ENCODE measurements around the gene BPI. TPM values are rescaled to one million over a fixed set of nuclear protein-coding genes. Genes with fewer than 3 reads are reported as not detected.
"Not testable (repeated sequence)": the region's sequence is repeated elsewhere in the genome, so short reads cannot be mapped to it uniquely, and the experiment has no call there.

BPI gene
- total and polyA plus RNA-seq, 2 experiments from 2014 or later = 0.10 TPM; not detected in 1

DNA sequence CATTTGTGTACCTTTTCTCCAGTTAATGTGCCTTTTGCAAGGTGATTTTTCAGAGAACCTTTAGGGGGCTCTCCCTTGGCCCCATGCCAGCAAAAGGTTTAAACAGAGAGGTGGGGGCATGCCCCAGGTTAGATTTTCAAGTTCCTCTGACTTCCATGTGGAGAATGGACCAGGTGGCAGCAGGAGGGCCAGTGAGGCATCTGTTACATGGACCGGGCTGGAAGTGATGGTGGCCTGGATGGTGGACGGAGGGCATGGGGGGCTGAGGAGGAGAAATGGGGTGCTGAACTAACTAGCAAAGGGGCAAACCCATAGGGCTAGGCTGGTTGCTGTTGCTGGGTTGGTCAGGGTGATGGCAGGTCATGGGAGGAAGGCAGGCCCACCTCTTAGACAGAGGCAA is 20.7 kb upstream of the BPI start:
- Histone ChIP-seq H3F3A (ENCODE audit: insufficient read depth) (peaks cover 6% of the 10 kb centered on the region; the same call in 1 of the 2 replicates), H3K36me3 (ENCODE audit: low read depth) (no peaks in the 10 kb centered on the region), H3K4me1 (ENCODE audit: insufficient read depth) (peaks cover 30% of the 10 kb centered on the region), H3K9ac (no peak overlapping the region), H3K79me2 (ENCODE audit: insufficient read depth) (no peaks in the 10 kb centered on the region), H3K27ac (no peak overlapping the region), H3K4me2 (ENCODE audit: unreplicated experiment) (no peak overlapping the region), H3K9me2 (ENCODE audit: insufficient read depth) (no peaks in the 10 kb centered on the region), H4K20me1 (ENCODE audit: insufficient read depth) (no peaks in the 10 kb centered on the region), H3K9me3 (ENCODE audit: low read depth) (no peaks in the 10 kb centered on the region), H2AFZ (no peak overlapping the region), H3K4me3 (no peak overlapping the region), H3K27me3 (replicated peaks; ENCODE audit: insufficient read depth) (no peaks in the 10 kb centered on the region)
- DNase-seq = no peak
- WGBS, 2 experiments (ENCODE audit: low coverage in 1 of 2, low lambda C conversion rate in 2 of 2, missing lambda C conversion rate in 2 of 2) = 92 to 100% methylated on average over 2 of the region's 2 CpGs
- TF ChIP-seq EZH2phosphoT487 (IDR thresholded peaks at IDR 0.05; ENCODE audit: insufficient read depth, low read depth) (no peak), EZH2 (IDR thresholded peaks at IDR 0.05; ENCODE audit: insufficient read depth, poor library complexity, severe bottlenecking) (no peak)
- in situ Hi-C loops (cut with MboI) = no loop called here

DNA sequence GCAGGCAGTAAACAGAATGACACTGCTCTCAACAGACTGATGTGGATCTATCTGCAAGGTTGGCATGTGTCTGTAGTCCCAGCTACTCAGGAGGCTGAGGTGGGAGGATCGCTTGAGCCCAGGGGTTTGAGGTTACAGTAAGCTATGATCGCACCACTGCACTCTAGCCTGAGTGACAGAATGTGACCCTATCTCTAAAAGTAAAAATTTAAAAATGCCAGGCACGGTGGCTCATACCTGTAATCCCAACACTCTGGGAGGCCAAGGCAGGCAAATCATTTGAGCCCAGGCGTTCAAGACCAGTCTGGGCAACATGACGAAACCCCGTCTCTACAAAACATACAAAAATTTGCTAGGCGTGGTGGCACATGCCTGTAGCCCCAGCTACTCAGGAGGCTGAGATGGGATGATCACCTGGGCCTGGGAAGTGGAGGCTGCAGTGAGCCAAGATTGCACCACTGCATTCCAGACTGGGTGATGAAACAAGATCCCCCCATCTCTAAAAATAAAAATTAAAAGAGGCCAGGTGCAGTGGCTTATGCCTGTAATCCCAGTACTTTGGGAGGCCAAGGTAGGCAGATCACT is 19.8 kb upstream of the BPI start:
- H3K9me2 ChIP-seq (ENCODE audit: insufficient read depth); H3F3A ChIP-seq (ENCODE audit: insufficient read depth); H3K4me2 ChIP-seq (ENCODE audit: unreplicated experiment); H2AFZ ChIP-seq; H3K27ac ChIP-seq; H4K20me1 ChIP-seq (ENCODE audit: insufficient read depth); H3K9ac ChIP-seq; H3K79me2 ChIP-seq (ENCODE audit: insufficient read depth); H3K9me3 ChIP-seq (ENCODE audit: low read depth); H3K36me3 ChIP-seq (ENCODE audit: low read depth); H3K4me3 ChIP-seq; H3K27me3 ChIP-seq (replicated peaks; ENCODE audit: insufficient read depth); DNase-seq; in situ Hi-C loops (cut with MboI): not testable (repeated sequence)
- 92 to 93% methylated on average over 7 of the region's 7 CpGs for WGBS, 2 experiments (ENCODE audit: low coverage in 1 of 2, low lambda C conversion rate in 2 of 2, missing lambda C conversion rate in 2 of 2)
- H3K4me1 ChIP-seq (ENCODE audit: insufficient read depth) = peaks cover 28% of the 10 kb centered on the region

GRCh38 chr20:38284893-38285444 is 19.0 kb upstream of the BPI start:
- TF ChIP-seq EZH2 (IDR thresholded peaks at IDR 0.05; ENCODE audit: insufficient read depth, poor library complexity, severe bottlenecking) = no peak
- no peak for TF ChIP-seq EZH2phosphoT487 (IDR thresholded peaks at IDR 0.05; ENCODE audit: insufficient read depth, low read depth)
- no peaks in the 10 kb centered on the region for H3K79me2 ChIP-seq (ENCODE audit: insufficient read depth)
- H3K36me3 ChIP-seq (ENCODE audit: low read depth) = no peaks in the 10 kb centered on the region
- H3K9ac ChIP-seq = no peak overlapping the region
- no peaks in the 10 kb centered on the region for H4K20me1 ChIP-seq (ENCODE audit: insufficient read depth)
- in situ Hi-C loops (cut with MboI) = no loop called here
- no peaks in the 10 kb centered on the region for H3K9me3 ChIP-seq (ENCODE audit: low read depth)
- no peaks in the 10 kb centered on the region for H3K27me3 ChIP-seq (replicated peaks; ENCODE audit: insufficient read depth)
- WGBS, 2 experiments (ENCODE audit: low coverage in 1 of 2, low lambda C conversion rate in 2 of 2, missing lambda C conversion rate in 2 of 2) = 90 to 93% methylated on average over 5 of the region's 5 CpGs
- H3K4me2 ChIP-seq (ENCODE audit: unreplicated experiment) = no peak overlapping the region
- no peak overlapping the region for H3K4me3 ChIP-seq
- H3K9me2 ChIP-seq (ENCODE audit: insufficient read depth) = no peaks in the 10 kb centered on the region
- no peak overlapping the region for H2AFZ ChIP-seq
- no peak for DNase-seq
- peaks cover 20% of the 10 kb centered on the region for H3K4me1 ChIP-seq (ENCODE audit: insufficient read depth)
- H3K27ac ChIP-seq = no peak overlapping the region
- peaks cover 6% of the 10 kb centered on the region; the same call in 1 of the 2 replicates for H3F3A ChIP-seq (ENCODE audit: insufficient read depth)

- Histone ChIP-seq H3K27ac (no peak overlapping the region), H3K4me2 (ENCODE audit: unreplicated experiment) (no peak overlapping the region), H3K4me1 (ENCODE audit: insufficient read depth) (peaks cover 13% of the 10 kb centered on the region), H4K20me1 (ENCODE audit: insufficient read depth) (no peaks in the 10 kb centered on the region), H3K9ac (no peak overlapping the region), H3K9me2 (ENCODE audit: insufficient read depth) (no peaks in the 10 kb centered on the region), H3K36me3 (ENCODE audit: low read depth) (no peaks in the 10 kb centered on the region), H3K9me3 (ENCODE audit: low read depth) (no peaks in the 10 kb centered on the region), H3K4me3 (no peak overlapping the region), H3K27me3 (replicated peaks; ENCODE audit: insufficient read depth) (no peaks in the 10 kb centered on the region), H3K79me2 (ENCODE audit: insufficient read depth) (no peaks in the 10 kb centered on the region), H3F3A (ENCODE audit: insufficient read depth) (no peaks in the 10 kb centered on the region), H2AFZ (peak overlapping the region; percentile 73)
- no peak for DNase-seq
- WGBS, 2 experiments (ENCODE audit: low coverage in 1 of 2, low lambda C conversion rate in 2 of 2, missing lambda C conversion rate in 2 of 2) = 48 to 50% methylated on average over 13 to 16 of the region's 16 CpGs
- no peak for TF ChIP-seq EZH2 (IDR thresholded peaks at IDR 0.05; ENCODE audit: insufficient read depth, poor library complexity, severe bottlenecking)
- TF ChIP-seq EZH2phosphoT487 (IDR thresholded peaks at IDR 0.05; ENCODE audit: insufficient read depth, low read depth) = no peak
- in situ Hi-C loops (cut with MboI) = no loop called here
Observed at GRCh38 chr20:38286586-38287531, 17.1 kb upstream of the BPI start.

Measured in GM23248 (cell line).